Glomerular visceral epithelial cell (primary cell): ENCODE results near the gene FARSA.
"Not testable (repeated sequence)": the region's sequence is repeated elsewhere in the genome, so short reads cannot be mapped to it uniquely, and the experiment has no call there.

ENCODE experiments used
- DNase-seq: peaks from one replicate; pipeline ENCODE4 v3.0.0-alpha.2; 2016; ENCODE audit errors: extremely low spot score

FARSA gene

GRCh38 chr19:12937927-12938778 lies 4.6 kb upstream of the FARSA start, which contains the start of gene CALR:
Gene CALR, plus strand, starts transcription at chr19:12938609. Its CDS starts 71 bp downstream, at chr19:12938680.
- peak; percentile 100 for DNase-seq

- DNase-seq: no peak
Measured at GRCh38 chr19:12937093-12937926, 3.8 kb upstream of the FARSA start.

- no peak for DNase-seq
Measured at GRCh38 chr19:12936582-12936981, 3.1 kb upstream of the FARSA start.

GRCh38 chr19:12935071-12935470 lies 1.6 kb upstream of the FARSA start:
- DNase-seq: no peak

GRCh38 chr19:12932392-12933286 lies 872 bp downstream of the FARSA start:
- no peak for DNase-seq

GRCh38 chr19:12930002-12930645 lies 3.4 kb downstream of the FARSA start:
- no peak for DNase-seq

GRCh38 chr19:12924621-12925310 lies 8.7 kb downstream of the FARSA start:
- no peak for DNase-seq

GRCh38 chr19:12922959-12923358 lies 10.6 kb downstream of the FARSA start:
- no peak for DNase-seq

- no peak for DNase-seq
Measured at GRCh38 chr19:12921047-12921446, 12.5 kb downstream of the FARSA start.

- no peak for DNase-seq
Measured at GRCh38 chr19:12918253-12918652, 15.3 kb downstream of the FARSA start.

- DNase-seq: not testable (repeated sequence)
Measured at GRCh38 chr19:12915860-12916259, 17.7 kb downstream of the FARSA start.

GRCh38 chr19:12913851-12914690 lies 19.4 kb downstream of the FARSA start:
- DNase-seq: no peak

GRCh38 chr19:12913011-12913561 lies 20.4 kb downstream of the FARSA start:
- no peak for DNase-seq

- DNase-seq: no peak
Measured at GRCh38 chr19:12912571-12912970, 20.9 kb downstream of the FARSA start.

GRCh38 chr19:12907166-12907565 lies 26.3 kb downstream of the FARSA start:
- DNase-seq: no peak

- DNase-seq: no peak
Measured at GRCh38 chr19:12899891-12900518, 33.5 kb downstream of the FARSA start.

GRCh38 chr19:12896460-12896859 lies 37.1 kb downstream of the FARSA start:
- DNase-seq: no peak

GRCh38 chr19:12893582-12893981 lies 39.9 kb downstream of the FARSA start:
- DNase-seq: no peak

- DNase-seq: peak; percentile 18
Measured at GRCh38 chr19:12891553-12892021, 41.9 kb downstream of the FARSA start.
